ENCODE results near the gene NXF1. TPM values are rescaled to one million over a fixed set of nuclear protein-coding genes. Genes with fewer than 3 reads are reported as not detected.

The NXF1 gene
- total RNA-seq, 1 experiment from 2014 or later: 33.1 TPM

DNA sequence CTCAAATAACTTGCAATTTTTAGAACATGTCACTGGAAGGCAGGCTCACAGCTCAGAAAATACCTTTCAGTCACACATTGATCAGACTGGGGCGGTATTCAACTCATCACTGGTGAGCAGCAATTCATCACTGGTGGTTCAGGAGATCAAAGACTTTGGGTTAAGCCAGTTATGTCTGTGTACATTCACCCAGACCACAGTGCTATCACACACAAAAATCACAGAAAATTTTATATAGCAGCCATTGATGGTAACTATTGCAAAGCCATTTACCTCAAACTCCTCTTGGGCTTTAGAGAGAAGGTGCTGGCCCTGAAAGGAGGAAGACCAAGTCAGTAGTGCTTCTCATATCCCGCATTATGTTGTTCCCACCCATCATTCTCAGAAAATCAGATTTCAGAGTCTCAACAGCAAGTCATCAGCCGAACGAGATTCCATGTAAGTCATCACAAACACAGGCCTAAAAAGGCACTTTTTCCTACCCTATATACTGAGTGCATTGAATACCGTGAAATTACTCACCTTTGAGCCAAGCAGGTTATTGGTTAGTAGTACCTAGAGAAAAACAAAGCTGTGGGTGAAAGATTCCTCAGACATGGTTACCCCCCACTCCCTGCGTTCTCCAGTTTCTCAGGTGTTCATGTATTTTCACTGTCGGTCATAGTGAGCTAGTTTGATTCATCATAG lies 48.2 kb upstream of the NXF1 start:
- peaks cover 56% of the 10 kb centered on the region for H3F3A ChIP-seq (ENCODE audit: low read length, unreplicated experiment)
- peak overlapping the region; percentile 97 for H3K9ac ChIP-seq (ENCODE audit: low read length)
- H3K4me1 ChIP-seq (ENCODE audit: insufficient read depth, low read length): peaks cover 31% of the 10 kb centered on the region
- no TSS peak for BruUV-seq (replicated peaks)
- ChIA-PET CTCF (interaction anchor here (0.6 to 0.9 kb wide), 2 partner anchors 21 to 30 kb away, joined by 3 to 5 read pairs; partner anchors contain the start of gene TEX54), POLR2A (ENCODE audit: unreplicated experiment) (interaction anchor here (0.7 kb wide), 1 partner anchor 12 kb away, joined by 3 read pairs; no protein-coding TSS in a partner anchor)
- no peaks in the 10 kb centered on the region for H3K9me3 ChIP-seq (ENCODE audit: low read length)
- no peak overlapping the region for H2AFZ ChIP-seq (ENCODE audit: low read length)
- intact Hi-C loops (cut with micrococcal nuclease): no loop called here
- H3K36me3 ChIP-seq (ENCODE audit: low read depth, low read length): peaks cover 41% of the 10 kb centered on the region
- peak overlapping the region; percentile 96 for H3K4me2 ChIP-seq (ENCODE audit: low read length)
- no peak overlapping the region for H3K27ac ChIP-seq (ENCODE audit: low read length)
- no peaks in the 10 kb centered on the region for H3K27me3 ChIP-seq (ENCODE audit: low read length)
- peak overlapping the region; percentile 93 for H3K4me3 ChIP-seq (ENCODE audit: low read length)
- peaks cover 64% of the 10 kb centered on the region for H3K79me2 ChIP-seq (ENCODE audit: low read length)
- H4K20me1 ChIP-seq (ENCODE audit: low read length): peaks cover 43% of the 10 kb centered on the region
- no peak for DNase-seq
- H3K9me2 ChIP-seq (replicated peaks; ENCODE audit: low read length): no peaks in the 10 kb centered on the region
- no peak for ATAC-seq
- TF ChIP-seq EZH2phosphoT487 (IDR thresholded peaks at IDR 0.05; ENCODE audit: borderline replicate concordance, low read length): no peak
- no peak for TF ChIP-seq EZH2 (IDR thresholded peaks at IDR 0.05; ENCODE audit: low read length, unreplicated experiment)
- TF ChIP-seq, protein P1, sequence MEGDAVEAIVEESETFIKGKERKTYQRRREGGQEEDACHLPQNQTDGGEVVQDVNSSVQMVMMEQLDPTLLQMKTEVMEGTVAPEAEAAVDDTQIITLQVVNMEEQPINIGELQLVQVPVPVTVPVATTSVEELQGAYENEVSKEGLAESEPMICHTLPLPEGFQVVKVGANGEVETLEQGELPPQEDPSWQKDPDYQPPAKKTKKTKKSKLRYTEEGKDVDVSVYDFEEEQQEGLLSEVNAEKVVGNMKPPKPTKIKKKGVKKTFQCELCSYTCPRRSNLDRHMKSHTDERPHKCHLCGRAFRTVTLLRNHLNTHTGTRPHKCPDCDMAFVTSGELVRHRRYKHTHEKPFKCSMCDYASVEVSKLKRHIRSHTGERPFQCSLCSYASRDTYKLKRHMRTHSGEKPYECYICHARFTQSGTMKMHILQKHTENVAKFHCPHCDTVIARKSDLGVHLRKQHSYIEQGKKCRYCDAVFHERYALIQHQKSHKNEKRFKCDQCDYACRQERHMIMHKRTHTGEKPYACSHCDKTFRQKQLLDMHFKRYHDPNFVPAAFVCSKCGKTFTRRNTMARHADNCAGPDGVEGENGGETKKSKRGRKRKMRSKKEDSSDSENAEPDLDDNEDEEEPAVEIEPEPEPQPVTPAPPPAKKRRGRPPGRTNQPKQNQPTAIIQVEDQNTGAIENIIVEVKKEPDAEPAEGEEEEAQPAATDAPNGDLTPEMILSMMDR (conservative IDR thresholded peaks at IDR 0.05; ENCODE audit: low read depth, low read length): no peak

DNA sequence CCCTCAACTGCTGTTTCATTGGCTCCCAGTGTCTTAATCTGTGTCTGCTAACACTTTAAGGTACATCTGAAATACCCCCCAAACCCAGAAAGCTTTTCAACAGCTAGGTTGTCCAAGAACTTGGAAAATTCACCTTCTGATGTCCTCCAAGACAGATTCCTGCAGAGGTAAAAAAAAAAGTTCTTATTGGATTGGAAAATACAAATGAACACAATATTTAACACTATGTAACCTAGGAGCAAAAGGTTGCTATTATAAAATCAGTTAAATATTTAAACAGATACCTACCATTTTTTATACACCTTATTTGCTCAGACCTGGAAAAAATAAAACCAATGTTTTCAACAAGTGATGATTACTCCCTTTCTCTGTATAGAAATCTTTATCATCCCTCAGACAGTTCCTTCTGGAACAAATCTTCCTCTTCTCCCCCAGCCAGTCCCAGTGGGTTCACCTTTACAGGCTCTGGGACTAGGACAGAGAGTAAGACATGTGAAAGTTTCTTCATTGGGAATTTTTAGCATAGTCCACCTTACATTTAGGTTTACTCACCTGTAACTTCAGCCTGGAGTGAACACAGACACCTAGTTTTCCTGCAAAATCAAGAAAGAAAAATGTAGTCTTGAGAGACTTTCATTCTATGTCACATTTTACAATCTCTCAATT lies 47.4 kb upstream of the NXF1 start:
- no TSS peak for BruUV-seq (replicated peaks)
- Histone ChIP-seq H3K9me2 (replicated peaks; ENCODE audit: low read length) (no peaks in the 10 kb centered on the region), H3K9ac (ENCODE audit: low read length) (no peak overlapping the region), H3K4me1 (ENCODE audit: insufficient read depth, low read length) (peaks cover 24% of the 10 kb centered on the region), H3K27me3 (ENCODE audit: low read length) (no peaks in the 10 kb centered on the region), H3K36me3 (ENCODE audit: low read depth, low read length) (peaks cover 41% of the 10 kb centered on the region), H3K79me2 (ENCODE audit: low read length) (peaks cover 56% of the 10 kb centered on the region), H3F3A (ENCODE audit: low read length, unreplicated experiment) (peaks cover 56% of the 10 kb centered on the region), H4K20me1 (ENCODE audit: low read length) (peaks cover 43% of the 10 kb centered on the region), H3K9me3 (ENCODE audit: low read length) (no peaks in the 10 kb centered on the region), H2AFZ (ENCODE audit: low read length) (no peak overlapping the region), H3K27ac (ENCODE audit: low read length) (no peak overlapping the region), H3K4me2 (ENCODE audit: low read length) (peak overlapping the region; percentile 96), H3K4me3 (ENCODE audit: low read length) (peak overlapping the region; percentile 93)
- ATAC-seq: no peak
- no peak for TF ChIP-seq EZH2phosphoT487 (IDR thresholded peaks at IDR 0.05; ENCODE audit: borderline replicate concordance, low read length)
- TF ChIP-seq, protein P1 (conservative IDR thresholded peaks at IDR 0.05; ENCODE audit: low read depth, low read length): no peak
- TF ChIP-seq EZH2 (IDR thresholded peaks at IDR 0.05; ENCODE audit: low read length, unreplicated experiment): no peak
- POLR2A ChIA-PET (ENCODE audit: unreplicated experiment): interaction anchor here (0.6 kb wide), 1 partner anchor 12 kb away, joined by 3 read pairs; no protein-coding TSS in a partner anchor
- CTCF ChIA-PET: no interaction called here
- intact Hi-C loops (cut with micrococcal nuclease): no loop called here
- no peak for DNase-seq
